HG03558 (cell line): ENCODE measurements around the gene NLRP9.

Experiments used
- ATAC-seq: cut with Tn5 transposase; IDR thresholded peaks from one replicate; pipeline ENCODE4 v1.9.1; 2021; ENCODE audit warnings: moderate number of reproducible peaks; ENCODE audit not compliant: unreplicated experiment; ENCODE audit errors: extremely low read depth

The NLRP9 gene

DNA sequence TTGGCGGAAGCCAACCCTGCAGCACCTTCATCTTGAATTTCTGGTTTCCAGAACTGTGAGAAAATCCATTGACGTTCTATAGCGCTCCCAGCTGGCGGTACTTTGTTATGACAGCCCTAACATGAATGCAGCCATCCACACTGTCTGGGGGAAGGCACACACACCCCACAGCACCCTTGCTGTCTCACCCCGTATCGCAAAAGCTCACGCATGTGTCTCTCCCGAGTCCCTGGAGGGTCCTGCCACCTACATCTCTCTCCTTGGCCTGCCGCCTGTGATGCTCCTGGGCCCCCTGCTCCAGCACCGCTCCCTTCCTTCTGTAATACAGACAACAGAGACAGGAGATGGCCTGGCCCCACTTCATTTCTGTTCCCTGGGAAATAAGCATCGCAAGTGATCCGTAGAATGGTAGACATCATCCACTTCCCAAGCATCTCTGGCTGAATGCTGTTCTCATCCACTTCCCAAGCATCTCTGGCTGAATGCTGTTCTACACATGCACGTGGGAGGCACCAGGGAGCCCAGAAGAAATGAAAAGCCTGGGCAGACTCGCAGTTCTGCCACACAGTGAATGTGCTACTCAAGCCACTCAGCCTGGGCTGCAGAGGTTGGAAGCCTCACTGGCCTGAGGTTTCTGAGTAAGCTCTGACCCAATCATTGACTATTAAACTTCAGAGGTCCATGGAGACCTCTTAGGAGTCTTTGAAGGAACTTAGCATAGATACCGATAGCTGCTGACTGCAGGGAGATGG is 33.5 kb downstream of the NLRP9 start:
- no peak for ATAC-seq

DNA sequence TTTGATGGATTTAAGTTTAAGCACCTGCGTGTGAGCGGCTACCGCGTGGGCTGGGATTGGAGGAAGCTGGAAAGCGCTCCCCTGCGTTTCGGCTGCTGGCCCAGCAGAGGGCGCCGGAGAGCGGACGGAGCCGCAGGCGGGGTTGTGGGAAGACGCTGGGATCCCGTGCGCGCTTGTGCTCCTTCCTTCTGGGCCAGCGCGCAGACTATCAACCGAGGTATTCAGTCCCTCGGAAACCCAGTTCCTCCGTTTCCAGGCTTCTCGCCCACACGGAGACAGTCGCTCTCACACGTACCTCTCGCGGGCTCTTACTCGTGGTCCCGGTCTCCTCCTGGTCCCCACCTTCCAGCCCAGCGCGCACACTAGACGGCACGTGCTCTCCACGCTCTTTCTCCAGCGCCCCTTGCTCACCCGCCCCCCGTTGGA is 34.4 kb downstream of the NLRP9 start:
- ATAC-seq = no peak

DNA sequence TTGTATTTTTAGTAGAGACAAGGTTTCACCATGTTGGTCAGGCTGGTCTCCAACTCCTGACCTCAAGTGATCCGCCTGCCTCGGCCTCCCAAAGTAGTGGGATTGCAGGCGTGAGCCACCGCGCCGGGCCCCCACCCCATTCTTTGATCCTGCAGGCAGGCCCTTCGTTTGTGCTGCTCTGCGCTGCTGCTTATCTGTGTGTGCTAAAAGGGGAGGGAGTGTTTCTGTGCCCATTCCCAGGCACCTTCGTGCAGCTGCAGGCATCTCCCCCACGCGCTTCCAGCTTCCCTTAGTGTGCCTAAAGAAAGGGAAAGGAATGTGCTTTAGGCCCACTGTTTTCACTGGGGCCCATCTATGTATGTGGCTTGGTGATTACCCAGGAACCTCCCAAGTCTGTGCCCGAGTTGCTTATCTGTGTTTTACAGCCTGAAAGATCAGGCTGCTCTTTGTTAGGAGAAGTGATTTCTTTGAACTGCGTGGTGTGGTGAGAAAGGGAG is 36.0 kb downstream of the NLRP9 start:
- no peak for ATAC-seq

DNA sequence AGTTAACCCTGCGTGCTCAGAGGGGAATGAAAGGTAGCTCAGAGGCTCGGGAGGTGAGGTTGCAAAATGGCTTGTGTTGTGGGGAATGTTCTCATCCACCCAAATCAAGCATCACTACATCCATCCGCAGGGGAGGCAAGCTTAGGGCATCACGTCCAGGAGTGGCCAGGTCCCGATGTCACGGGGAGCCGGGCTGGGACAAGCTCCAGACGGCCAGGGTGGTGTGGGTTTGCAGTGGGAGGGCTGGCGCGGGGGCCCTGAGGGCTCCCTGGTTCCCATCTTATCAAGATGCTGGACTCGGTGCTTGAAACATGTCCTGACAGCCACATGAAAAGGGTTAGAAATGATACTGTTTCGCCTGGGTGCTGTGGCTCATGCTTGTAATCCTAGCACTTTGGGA is 37.4 kb downstream of the NLRP9 start:
- ATAC-seq = no peak

DNA sequence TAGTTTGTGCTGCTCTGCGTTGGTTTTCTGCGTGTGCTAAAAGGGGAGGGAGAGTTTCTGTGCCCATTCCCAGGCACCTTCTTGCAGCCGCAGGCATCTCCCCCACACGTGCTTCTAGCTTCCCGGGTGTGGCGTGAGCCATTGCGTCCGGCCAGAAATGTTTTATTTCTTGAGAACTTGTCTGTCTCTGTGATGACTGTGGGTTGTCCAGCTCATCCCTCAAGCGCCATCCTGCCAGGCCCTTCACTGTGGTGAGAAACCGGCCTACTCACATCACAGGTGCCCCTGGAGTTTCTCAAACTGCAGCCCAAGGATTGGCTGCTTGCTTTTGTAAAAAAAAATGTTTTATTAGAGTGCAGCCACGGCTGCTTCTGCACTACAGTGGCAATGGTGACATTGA is 39.0 kb downstream of the NLRP9 start:
- no peak for ATAC-seq

DNA sequence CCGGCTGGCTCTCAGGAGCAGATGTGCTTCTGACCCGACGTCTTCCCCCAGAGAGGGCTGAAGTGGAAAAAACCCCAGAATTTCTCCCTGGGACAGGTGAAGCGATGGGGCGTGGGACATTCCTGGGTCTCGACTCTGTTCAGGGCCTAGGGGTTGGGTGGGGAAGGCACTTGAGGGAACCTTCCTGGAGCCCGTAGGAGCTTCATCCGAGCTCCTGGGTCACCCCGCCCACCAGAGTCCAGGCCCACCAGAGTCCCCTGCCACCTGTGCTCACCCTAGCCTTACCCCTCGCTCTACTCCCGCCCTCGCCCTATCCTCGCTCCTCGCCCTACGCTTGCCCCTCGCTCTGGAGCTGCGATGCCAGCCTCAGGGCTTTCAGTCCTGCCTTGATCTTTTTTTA is 39.9 kb downstream of the NLRP9 start:
- no peak for ATAC-seq

DNA sequence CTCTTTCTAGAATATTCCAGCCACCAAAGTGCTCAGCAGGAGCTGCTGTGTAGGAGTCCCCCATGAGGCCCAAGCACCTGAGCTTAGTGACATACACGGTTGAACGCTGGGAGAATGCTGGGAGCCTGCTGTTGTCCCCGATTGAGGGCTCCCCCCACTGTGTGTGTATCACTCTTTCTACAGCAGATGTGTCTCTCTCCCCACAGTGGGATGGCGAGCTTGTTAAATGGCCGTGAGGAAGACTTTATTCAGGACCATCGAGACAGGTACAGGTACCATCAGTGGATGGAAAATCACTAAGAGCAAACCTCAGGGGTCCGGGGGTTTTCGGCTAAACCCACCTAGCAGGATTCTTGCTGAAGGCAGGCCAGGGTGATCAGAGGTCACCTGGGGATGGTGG is 40.5 kb downstream of the NLRP9 start:
- no peak for ATAC-seq

DNA sequence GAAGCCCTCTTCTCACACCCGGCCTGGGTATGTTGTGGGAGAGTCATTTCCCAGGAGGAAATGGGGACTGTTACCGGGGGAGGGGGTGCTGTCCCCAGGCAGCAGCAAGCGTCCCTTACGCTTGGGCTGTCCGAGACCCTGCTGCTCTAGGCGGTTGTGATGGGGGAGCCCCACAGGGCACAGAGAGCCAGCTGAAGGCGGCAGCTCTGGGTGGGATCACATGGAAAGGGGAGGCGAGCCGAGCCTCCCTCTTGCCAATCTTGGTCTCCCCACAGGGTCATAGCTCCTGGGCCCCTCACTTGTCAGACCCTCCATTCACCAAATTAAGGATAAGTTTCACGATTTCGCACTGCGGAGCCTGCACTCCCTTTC is 41.1 kb downstream of the NLRP9 start:
- no peak for ATAC-seq

DNA sequence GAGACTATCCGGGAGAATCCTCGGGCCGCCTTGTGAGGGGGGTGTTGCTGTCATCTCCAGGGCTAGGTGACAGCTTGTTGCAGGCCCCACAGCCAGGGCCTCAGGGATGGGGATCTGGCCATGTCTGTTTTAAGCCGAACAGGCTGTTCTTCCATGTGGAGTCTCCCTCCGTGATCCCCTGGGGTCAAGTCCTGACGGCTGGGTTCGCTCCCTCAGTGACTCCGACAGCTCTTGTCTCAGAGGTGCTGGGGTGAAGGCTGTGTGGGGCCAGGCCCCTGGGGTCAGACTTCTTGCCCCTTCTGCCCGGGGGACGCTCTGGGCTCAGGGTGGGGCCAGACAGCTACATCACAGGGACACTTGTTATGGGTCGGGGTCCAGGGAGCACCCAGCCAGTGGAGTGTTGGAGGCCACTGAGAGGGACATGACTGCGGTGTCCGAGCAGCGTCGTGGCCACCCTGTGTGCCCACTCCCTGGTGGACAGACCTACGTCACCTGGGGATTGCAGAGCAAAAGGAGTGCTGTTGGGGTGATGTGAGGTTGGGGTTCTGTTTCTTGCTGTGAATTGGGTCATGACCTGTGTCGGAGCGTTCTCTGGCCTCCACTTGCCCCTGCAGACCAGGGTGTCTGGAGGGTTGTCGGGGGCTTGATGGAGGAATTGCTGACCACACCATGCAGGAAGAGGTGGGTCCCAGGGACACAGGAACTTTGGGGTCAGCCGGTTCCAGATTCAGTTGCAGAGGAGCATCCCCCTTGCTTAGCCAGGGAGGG is 41.7 kb downstream of the NLRP9 start:
- ATAC-seq = no peak

DNA sequence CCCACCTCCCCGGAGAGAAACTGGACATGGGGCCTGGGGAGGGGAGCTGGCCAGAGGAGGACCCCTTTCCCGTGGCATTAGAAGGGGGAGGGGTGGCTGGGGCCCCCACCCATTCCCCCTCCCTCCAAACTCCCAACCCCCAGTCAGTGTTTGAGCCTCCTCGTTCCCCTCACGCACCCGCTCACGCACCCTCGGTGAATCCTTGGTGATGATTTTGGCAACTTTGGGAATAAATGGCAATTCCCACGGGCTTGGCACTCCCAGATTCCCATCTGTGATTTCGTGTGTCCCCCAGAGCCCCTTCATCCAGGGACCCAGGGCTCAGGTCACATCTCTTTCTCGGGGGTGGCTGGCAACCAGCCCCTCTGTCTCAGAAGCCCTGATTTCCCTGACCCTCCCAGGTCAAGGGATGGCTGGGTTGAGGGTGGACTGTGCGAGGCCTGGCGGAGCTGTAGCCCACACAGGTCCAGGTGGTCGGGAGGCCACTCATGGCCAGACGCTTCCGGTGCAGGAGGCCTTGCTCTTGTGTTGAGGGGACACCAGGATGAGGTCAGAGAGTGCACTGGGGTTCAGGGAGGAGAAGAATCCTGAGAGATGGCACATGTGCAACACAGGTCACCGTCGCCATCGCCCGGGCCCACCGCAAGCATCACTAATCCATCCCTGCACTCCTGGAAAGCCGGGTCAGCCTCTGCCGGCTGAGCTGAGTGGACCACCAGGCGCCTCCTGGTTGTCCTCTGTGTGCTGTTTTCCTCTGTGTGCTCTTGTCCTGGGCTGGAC is 42.5 kb downstream of the NLRP9 start:
- ATAC-seq = no peak

DNA sequence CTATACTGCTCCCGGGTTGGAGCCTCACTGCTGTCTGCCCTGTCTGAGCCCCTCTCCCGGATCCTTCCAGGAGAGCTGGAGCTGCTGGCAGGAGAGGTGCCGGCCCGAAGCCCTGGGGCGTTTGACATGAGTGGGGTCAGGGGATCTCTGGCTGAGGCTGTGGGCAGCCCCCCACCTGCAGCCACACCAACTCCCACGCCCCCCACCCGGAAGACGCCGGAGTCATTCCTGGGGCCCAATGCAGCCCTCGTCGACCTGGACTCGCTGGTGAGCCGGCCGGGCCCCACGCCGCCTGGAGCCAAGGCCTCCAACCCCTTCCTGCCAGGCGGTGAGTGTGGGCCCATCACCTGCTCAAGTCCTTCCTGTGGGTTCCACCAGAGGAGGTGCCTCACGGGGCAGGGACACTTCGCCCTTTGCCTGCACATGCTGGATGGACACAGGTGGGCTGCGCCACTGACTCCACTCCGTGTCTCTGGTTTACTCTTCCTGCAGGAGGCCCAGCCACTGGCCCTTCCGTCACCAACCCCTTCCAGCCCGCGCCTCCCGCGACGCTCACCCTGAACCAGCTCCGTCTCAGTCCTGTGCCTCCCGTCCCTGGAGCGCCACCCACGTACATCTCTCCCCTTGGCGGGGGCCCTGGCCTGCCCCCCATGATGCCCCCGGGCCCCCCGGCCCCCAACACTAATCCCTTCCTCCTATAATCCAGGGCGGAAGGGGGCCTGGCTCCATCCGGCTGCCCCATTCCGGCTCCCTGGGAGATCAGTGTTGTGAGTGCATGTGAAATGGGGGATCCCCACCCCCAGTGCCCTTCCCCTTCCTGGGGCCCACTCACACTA is 43.3 kb downstream of the NLRP9 start:
- ATAC-seq = no peak

DNA sequence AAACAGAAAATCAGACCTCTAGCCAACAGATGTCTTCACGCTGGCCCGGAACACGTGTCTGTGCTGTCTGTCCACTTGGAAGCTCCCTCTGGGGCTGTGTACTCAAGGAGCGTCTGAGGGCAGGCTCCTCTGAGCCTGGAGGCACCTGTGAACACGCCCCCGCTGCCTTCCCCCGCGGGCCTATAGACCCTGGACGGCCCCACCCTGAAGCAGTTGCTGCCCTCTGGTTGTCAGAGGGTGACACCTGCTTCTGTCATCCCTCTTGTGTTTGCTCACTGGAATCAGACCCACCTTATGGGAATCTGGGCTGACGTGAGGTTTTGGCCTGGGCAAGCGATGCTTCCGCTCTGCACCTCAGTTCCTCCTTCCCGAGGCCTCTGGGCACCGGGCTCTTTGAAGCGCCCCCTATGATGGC is 44.0 kb downstream of the NLRP9 start:
- no peak for ATAC-seq

DNA sequence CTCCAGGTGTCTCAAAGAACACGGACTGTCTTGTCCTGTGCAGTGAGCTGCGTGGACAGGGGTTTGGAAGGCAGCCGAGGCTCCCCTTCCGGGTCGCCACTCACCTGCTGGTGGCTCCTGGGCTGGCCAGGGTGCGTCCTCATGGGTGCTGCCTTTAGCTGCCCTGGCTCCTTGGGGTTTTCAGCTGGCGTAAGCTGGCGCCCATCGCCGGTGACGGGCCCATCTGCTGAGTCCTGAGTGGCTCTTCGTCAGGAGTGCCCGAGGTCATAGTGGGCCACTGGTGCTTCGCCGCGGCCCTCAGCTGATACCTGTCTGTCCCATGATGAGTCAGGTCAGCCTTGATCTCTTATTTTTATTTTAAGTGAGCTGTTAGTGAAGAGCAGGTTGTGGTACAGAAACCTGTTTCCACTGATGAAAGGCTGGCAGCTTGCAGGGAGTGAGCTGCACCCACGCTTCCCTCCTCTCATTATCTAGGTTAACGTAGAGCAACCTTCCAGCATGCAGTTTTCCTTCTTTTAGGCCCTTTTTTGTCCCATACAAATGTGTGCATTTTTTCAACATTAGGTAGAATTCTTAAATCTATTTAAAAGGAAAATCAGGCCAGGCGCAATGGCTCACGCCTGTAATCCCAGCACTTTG is 44.7 kb downstream of the NLRP9 start:
- ATAC-seq = no peak

DNA sequence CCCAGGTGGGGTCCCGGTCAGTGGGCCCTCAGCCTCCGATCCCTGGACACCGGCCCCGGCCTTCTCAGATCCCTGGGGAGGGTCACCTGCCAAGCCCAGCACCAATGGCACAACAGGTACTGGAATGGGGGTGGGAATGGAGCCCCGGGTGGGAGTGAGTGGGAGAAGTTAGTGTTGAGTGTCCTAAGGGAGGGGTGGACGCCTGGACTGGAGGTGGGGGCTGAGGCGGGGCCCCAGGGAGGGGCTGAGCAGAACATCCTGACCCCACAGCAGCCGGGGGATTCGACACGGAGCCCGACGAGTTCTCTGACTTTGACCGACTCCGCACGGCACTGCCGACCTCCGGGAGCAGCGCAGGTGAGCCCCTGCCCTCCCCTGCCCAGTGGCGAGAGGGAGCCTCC is 45.5 kb downstream of the NLRP9 start:
- ATAC-seq = no peak

DNA sequence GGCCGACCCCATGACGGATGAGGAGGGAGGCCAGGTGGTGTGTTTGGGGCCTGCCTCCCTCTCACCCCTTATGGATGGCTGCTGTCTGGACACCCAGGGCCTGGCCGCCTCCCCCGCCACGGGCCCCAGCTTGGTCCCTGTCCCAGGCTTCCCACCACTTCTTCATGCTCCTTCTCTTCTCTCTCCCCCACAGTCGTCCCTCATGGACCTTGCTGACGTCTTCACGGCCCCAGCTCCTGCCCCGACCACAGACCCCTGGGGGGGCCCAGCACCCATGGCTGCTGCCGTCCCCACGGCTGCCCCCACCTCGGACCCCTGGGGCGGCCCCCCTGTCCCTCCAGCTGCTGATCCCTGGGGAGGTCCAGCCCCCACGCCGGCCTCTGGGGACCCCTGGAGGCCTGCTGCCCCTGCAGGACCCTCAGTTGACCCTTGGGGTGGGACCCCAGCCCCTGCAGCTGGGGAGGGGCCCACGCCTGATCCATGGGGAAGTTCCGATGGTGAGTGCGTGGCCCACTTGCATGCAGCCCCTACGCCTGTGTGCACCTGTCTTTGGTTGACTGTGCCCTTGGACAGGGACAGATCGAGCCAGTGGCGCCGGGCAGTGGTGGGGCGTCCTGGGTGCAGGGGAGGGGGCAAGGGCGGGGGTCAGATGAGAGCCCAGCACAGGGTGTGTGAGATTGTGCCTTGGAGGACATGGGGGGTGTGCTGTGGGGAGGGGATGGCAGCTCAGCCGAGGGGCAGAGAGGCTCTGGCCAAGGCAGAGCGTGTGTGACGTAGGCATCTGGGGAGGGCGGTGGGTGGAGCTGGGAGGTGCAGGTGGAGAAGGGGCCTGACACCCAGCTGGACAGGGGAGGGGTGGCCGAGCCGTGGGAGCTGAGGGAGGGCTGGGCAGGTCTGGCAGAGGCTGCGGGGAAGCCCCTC is 46.4 kb downstream of the NLRP9 start:
- ATAC-seq = no peak

DNA sequence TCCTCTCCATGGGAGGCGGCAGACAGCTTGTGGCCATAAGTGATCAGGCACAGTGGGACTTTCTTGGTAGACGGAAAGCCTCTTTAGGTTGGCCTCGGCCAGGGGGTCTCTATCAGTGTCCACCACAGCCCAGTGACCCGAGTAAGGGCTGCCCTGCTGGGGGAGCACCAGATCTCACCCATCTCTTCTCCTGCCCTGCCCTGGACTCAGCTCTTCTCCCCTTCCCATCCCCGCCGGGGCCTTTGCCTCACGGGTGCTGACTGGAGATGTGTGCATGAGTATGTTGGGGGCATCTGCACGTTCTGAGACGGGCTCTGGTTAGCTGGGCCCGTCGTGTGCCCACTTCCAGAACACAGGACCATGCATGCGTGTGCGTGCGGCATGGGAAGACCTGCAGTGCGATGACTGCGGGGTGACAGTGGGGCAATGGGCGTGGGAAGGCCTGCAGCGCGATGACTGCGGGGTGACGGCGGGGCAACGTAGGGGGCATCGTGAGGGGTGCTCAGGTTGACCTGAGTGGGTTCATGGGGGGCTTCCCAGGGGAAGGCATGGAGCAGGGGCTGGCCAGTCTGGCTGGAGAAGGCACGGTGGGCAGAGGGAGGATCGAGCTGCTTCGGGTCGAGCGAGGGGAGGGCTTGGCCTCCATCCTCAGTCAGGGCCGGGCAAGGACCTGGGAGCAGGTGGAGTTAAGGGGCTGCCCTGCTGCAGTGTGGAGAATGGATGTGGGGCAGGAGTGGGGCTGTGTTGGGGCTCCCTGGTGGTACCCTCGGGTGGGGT is 47.2 kb downstream of the NLRP9 start:
- no peak for ATAC-seq

DNA sequence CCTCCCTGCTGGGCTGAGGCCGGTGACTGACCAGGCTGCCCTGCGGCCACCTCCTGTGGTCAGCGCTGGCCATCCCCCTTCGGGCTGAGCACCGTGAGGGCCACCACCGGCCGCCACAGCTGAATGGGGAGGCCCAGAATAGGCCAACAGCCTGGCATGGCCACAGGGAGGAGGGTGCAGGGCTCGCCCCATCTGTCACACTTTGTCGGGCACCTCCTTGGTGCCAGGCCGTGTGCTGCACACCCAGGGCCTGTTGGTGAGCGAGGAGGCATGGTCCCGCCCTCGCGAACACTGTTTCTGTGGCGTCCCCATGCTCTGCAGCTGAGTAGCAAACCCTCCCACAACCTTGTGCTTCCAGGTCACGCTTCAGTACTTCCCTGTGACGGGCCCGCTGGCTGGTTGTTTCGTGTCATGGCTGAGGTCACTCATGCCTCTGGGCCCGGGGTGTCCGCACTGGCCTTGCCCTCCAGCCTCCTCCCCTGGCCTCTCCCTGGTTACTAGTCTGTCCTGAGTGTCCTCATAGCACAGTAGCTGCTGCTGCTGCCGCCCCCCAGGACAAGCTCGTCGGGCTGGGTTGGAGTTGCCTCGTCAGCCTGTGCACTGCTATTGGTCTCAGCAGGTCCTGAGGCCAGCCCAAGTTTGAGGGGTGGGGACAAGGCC is 48.0 kb downstream of the NLRP9 start:
- ATAC-seq = no peak
